LoVo (cell line): ENCODE data around the gene TRIM45.
"Not testable (repeated sequence)": the region's sequence is repeated elsewhere in the genome, so short reads cannot be mapped to it uniquely, and the experiment has no call there.

ENCODE experiments used
- DNase-seq: peaks from one replicate; pipeline ENCODE4 v3.0.0-alpha.2; 2016; ENCODE audit warnings: low spot score

TRIM45 gene

DNA sequence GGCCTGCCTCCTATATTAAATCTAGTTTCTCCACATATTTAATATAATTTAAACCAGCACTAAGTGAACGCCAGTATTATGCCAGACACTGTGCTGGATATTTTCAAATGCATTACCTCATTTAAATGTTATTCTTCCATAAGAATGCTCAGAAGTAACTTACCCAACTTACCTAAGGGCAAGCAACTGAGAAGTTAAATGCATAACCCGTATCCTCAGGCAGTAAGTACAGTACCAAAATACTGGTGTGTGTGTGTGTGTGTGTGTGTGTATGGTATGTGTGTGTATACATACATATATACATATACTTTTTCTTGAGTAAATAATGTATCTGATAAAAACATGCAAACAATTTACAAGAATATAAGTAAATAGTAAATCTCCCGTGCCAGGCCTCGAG, 9.0 kb upstream of the TRIM45 start:
- no peak for DNase-seq

- DNase-seq, result peak; percentile 49
Measured at GRCh38 chr1:117128323-117129079, 7.0 kb upstream of the TRIM45 start.

DNA sequence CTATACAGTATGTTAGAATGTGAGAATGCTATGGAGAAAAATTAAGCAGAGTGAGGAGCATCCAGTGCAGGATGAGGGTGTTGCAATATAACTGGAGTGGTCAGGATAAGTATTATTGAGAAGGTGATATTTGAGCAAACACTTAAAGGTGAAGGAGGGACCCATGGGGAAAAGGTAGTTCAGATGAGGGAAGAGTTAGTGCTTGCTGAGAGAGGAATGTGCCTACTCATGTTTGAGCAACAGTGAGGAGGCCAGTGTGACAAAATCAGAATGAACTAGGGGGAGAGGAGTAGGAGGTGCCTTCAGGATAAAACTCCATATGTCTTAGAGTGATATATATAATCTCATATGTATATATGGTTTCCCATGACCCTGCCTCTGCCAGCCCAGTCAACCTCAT, 6.2 kb upstream of the TRIM45 start:
- DNase-seq, result no peak

DNA sequence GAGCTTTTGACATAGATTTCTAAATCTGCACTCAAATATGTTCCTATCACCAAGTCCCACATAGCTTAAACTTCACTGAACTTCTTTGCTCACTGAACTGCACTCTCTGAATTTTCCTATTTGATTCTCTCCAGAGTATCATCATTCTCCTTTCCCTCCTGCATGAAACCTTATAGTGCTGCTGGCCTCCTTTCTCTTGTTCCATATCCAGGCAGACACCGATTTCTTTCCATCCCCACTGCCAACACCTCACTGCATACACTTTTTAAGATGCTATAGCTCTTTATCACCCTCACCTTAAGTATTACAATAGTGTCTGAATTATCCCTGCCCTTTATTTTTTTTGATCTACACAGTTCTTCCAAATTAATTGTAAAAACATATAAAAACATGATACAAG, 3.1 kb upstream of the TRIM45 start:
- no peak for DNase-seq

GRCh38 chr1:117123274-117123673, 1.7 kb upstream of the TRIM45 start:
- no peak for DNase-seq

GRCh38 chr1:117122330-117123025, 929 bp upstream of the TRIM45 start:
- DNase-seq, result no peak

DNA sequence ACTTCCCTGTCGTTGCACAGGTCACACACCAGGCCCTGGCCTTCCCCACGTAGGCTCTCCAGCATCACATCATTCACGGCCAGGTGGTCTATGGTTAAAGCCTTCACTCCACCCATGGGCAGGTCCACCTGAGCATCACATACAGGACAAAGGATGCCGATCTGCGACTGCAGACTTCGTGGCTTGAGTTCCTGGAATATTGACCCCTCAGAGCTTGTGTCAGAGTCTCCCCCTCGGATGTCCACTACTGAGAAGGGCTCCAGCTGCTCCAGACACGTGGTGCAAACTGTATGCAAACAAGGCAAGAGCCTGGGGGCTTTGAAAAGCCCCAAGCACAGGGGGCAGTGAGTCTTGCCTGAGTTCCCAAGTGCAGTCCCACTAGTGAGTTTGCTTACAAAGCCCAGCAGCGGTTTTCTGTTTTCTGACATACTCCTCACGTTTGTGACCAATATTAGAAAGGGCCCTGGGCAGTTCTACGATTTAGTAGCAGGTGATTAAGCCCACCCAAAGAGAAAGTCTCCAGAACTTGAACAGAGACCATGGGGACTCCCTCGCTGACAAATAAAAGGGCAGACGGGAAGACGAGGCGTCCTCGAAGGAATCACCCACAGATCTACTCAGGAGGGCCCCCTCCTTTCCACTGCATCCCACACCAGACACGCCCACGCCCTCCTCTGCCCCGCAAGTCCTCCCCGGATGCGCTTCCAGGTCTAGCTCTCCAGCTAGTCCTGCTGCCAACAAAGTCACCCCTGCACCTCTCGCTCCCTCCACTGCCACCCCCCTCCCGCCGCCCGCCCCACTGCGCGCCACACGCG, 568 bp downstream of the TRIM45 start:
- DNase-seq, result peak; percentile 43

- not testable (repeated sequence) for DNase-seq
Measured at GRCh38 chr1:117119144-117119543, 2.4 kb downstream of the TRIM45 start.

DNA sequence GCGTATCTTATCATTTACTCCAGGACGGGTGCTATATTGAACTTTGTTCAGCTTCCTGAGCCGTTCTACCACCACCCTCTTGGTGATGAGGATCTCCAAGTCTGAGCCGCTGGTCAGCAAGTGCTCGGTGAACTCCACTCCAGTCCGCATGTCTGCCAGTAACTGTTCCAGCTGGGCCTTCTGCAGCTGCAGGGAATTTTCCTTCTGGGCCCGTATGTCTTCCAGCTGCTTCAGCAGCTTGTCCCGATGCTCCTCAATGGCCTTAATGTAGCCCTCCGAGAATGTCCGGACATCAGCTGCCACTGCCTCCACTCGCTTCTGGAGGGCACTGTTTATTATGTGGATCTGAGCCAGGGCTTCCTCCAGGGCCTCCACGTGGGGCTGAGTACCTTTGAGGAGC, 3.4 kb downstream of the TRIM45 start:
- DNase-seq, result no peak

- DNase-seq, result no peak
Measured at GRCh38 chr1:117117697-117118096, 3.9 kb downstream of the TRIM45 start.

DNA sequence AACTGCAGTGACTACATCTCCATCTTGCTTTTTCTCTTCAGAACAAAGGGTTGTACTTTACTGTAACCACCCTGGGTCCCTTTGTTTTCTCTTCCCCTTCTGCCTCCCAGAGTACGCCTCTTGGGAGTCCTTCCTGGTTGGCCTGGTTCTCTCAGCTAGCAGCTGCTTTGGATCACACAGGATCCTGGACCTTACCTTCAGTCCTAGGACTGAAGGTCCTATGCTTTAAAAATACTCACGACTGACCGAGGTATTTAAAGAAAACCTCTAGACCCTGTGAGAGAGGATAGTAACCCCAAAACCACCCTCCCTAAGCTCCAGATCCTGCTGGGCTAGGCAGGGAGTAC, 4.8 kb downstream of the TRIM45 start:
- no peak for DNase-seq

- no peak for DNase-seq
Measured at GRCh38 chr1:117116090-117116783, 5.3 kb downstream of the TRIM45 start.

DNA sequence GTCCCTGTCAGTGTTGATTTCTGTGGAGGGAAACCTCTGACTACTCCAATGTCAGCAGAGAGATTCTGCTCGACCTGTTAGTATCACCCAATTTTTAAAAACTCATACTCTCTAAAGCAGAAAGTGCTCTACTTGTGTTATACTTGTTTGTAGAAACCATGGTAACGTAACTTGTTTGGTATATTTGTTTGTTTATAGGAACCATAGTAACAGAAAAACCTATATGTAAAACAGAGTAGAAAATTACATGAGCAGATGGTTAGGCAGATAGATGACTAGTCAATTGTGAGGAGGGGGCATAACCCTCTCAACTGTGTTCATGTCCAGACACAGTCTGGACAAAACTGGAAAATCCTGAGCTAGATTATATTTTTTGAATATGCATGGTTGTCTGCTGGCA, 6.7 kb downstream of the TRIM45 start:
- no peak for DNase-seq

DNA sequence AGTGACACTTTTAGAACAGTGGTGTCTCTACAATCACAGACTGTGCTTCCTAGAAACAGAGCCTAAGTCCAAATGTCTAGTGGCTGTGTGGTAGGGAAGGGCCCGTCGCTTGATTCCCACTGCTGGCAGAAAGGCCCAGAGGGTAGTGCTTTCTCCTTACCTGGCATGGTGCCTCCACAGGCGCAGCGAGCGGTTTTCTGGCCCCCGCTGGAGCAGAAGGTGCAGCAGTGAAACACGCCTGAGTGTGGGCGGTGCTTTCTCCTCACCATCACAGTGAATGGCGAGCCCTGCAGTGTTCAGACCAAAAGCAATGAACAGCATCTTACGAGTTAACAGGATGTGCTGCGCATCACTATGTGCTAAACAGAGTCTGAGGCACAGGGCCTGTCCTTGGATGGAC, 8.3 kb downstream of the TRIM45 start:
- no peak for DNase-seq

- DNase-seq, result no peak
Measured at GRCh38 chr1:117112047-117112717, 9.4 kb downstream of the TRIM45 start.

DNA sequence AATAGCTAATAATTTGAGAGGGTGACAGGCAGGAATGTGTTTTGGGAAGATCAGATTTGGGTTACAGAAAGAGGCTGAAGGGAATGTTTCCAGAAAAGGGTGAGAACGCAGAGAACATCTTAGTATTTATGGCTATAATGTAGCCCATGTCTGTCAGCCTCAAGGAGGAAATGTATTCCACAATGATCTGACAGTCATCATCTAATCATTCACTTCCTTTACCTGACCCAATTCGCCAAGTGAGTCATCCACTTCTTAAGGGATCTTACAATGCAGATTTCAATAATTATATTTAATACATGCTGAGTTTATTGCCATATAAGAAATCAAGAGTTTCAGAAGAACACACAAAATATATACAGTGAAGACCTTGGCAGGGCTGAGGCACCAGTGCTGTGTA, 10.8 kb downstream of the TRIM45 start:
- no peak for DNase-seq

DNA sequence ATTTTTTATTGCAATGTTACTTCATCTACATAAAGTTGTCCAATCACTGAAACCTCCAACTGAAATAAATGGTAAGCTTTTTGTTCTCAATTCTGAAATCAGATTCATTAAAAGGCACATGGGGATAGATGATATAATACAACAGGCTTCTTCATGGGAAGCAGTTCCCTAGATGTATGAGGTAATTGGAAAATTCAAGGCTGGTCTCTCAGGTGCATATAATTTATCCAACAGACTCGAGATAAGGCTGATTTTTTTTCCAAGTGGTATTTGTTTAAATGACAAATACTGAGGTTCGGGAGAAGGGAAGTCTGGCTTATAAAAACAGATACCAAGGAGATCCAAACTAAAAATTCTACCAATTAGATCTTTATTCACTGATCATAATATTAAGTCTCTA, 14.2 kb downstream of the TRIM45 start:
- no peak for DNase-seq

DNA sequence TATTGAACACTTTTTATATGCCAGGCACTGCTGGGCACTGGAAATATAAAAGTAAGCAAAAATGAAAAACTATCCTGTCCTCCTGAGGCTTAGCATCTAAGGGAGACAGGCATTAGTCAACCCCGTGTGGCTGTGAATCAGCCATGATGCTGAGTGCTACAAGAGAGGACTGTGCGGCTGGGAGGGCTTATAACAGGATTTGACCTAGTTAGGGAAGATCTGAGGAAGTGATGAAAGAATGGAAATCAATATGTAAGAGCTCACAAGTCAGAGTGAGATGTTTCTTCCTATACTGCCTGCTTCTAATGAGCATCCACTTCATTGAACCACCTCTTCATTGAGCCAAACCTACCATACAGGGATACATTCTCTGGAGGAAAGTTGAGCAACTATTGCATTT, 15.1 kb downstream of the TRIM45 start:
- no peak for DNase-seq

DNA sequence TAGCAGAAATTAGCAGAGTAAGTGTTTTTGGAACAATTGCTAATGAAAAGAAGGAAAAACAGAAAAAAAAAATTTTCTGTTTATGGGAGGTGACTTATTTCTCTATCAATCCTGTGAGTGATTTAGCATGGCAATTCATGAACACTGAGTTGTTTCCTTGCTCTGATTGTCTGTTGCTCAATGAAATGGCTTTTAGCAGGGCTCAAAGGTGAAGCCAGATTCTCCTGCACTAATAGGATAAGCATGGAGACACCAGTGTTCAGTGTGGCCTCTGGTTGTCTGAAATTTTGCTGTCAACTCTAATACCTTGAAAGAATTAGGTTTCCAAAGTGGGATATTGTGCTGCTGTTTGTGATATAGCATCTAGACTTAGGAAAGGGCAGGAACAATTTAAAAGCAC, 15.8 kb downstream of the TRIM45 start:
- no peak for DNase-seq

DNA sequence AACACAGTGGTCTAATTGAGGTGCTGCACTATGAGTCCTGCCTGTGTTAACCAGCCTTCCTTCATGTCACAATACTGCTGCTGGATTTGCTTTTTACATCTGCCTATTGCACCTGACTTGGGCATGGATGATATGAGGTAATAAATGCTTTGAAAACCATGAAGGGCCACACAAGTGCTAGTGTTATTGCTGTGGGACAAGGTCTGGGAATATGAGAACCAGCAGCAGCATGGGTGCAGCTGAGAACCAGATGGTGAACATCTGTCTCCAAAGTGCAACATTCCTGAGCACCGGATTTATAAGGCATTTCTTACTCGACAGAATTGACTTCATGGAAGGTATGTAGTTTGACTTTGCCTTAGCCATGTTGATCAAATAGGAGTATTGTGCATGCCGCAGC, 16.6 kb downstream of the TRIM45 start:
- no peak for DNase-seq

DNA sequence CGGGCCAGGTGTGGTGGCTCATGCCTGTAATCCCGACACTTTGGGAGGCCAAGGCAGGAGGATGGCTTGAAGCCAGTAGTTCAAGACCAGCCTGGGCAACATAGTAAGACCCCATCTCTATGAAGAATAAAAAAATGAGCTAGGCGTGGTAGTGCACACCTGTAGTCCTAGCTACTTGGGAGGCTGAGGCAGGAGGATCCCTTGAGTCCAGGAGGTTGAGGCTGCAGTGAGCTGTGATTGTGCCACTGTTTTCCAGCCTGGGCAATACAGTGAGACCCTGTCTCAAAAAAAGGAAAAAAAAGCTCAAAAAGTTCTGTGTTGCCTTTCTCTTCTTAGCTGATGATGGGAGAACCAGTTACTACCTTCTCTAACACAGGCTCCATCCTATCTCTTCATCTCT, 19.7 kb downstream of the TRIM45 start:
- not testable (repeated sequence) for DNase-seq

GRCh38 chr1:117101334-117101733, 20.2 kb downstream of the TRIM45 start:
- no peak for DNase-seq
